ENCODE measurements around the gene ZNF562. TPM values are rescaled to one million over a fixed set of nuclear protein-coding genes. Genes with fewer than 3 reads are reported as not detected.

ZNF562 gene
- total RNA-seq, 1 donor from 2014 or later, result 3.3 TPM

DNA sequence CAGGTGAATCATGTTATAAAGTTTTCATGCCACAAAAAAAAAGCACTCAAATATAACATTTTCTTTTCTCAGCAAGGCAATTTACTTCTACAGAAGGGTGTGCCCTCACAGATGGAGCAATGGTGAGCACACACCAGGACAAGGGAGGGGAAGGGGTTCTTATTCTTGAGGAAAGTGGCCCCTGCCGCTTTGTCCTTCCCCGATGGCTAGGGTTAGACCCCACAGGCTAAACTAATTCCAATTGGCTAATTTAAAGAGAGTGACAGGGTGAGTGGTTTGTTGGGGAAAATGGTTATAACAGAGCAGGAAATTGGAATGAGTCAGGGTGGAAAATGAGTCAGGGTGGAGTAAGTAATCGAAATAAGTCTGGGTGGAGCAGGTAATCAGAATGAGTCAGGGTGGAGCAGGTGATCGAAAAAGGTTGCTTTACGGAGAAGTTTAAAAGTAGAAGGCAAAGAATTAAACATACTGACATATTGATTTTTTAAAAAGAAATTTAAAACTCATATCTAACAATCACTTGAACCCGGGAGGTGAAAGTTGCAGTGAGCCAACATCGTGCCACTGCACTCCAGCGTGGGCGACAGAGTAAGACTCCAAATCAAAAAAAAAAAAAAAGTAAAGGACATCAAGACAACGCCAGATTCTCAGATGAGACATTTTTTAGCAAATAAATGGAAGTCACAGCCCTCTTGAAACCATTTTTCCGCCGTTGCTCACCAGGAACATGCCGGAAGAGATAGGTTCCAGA lies 813 bp downstream of the ZNF562 start:
- Histone ChIP-seq H3K9me3 (ENCODE audit: low read depth) (peaks cover 3% of the 10 kb centered on the region), H3K36me3 (no peaks in the 10 kb centered on the region), H2AFZ (replicated peaks) (no peak overlapping the region), H3K4me3 (no peak overlapping the region), H3K27ac (no peak overlapping the region), H3K9ac (no peak overlapping the region), H3K4me1 (no peaks in the 10 kb centered on the region), H3K27me3 (no peaks in the 10 kb centered on the region), H3K4me2 (no peak overlapping the region), H4K20me1 (ENCODE audit: low read depth) (no peaks in the 10 kb centered on the region), H3K79me2 (ENCODE audit: low read depth) (no peaks in the 10 kb centered on the region), H3F3A (ENCODE audit: low read depth) (no peaks in the 10 kb centered on the region)
- no peak for DNase-seq (ENCODE audit: low spot score)
- Mint-ChIP-seq H3K9me3 (peaks cover 43% of the 10 kb centered on the region), H3K36me3 (peaks cover 36% of the 10 kb centered on the region), H3K27ac (peak overlapping the region; percentile 100), H3K4me1 (no peaks in the 10 kb centered on the region), H3K4me3 (peak overlapping the region; percentile 95), H3K27me3 (ENCODE audit: insufficient read depth, low read depth) (peaks cover 3% of the 10 kb centered on the region)
- TF ChIP-seq CTCF (IDR thresholded peaks at IDR 0.05), result no peak
- TF ChIP-seq EZH2phosphoT487 (IDR thresholded peaks at IDR 0.05), result no peak
- no peak for TF ChIP-seq EZH2 (IDR thresholded peaks at IDR 0.05)

GRCh38 chr19:9672893-9673292 lies 2.0 kb downstream of the ZNF562 start:
- TF ChIP-seq EZH2 (IDR thresholded peaks at IDR 0.05), result no peak
- no peak for TF ChIP-seq CTCF (IDR thresholded peaks at IDR 0.05)
- TF ChIP-seq EZH2phosphoT487 (IDR thresholded peaks at IDR 0.05), result no peak
- no peaks in the 10 kb centered on the region for H3K27me3 ChIP-seq
- Mint-ChIP-seq H3K4me3 (no peak overlapping the region), H3K9me3 (peaks cover 54% of the 10 kb centered on the region), H3K27ac (peak overlapping the region; percentile 1), H3K27me3 (ENCODE audit: insufficient read depth, low read depth) (peaks cover 8% of the 10 kb centered on the region), H3K36me3 (peaks cover 46% of the 10 kb centered on the region), H3K4me1 (no peaks in the 10 kb centered on the region)
- no peak overlapping the region for H3K27ac ChIP-seq
- H3K4me2 ChIP-seq, result no peak overlapping the region
- no peaks in the 10 kb centered on the region for H3K4me1 ChIP-seq
- H3K9me3 ChIP-seq (ENCODE audit: low read depth), result peaks cover 9% of the 10 kb centered on the region
- H3F3A ChIP-seq (ENCODE audit: low read depth), result no peaks in the 10 kb centered on the region
- no peaks in the 10 kb centered on the region for H4K20me1 ChIP-seq (ENCODE audit: low read depth)
- no peaks in the 10 kb centered on the region for H3K79me2 ChIP-seq (ENCODE audit: low read depth)
- no peak overlapping the region for H3K4me3 ChIP-seq
- H2AFZ ChIP-seq (replicated peaks), result no peak overlapping the region
- H3K36me3 ChIP-seq, result no peaks in the 10 kb centered on the region
- no peak for DNase-seq (ENCODE audit: low spot score)
- H3K9ac ChIP-seq, result no peak overlapping the region

DNA sequence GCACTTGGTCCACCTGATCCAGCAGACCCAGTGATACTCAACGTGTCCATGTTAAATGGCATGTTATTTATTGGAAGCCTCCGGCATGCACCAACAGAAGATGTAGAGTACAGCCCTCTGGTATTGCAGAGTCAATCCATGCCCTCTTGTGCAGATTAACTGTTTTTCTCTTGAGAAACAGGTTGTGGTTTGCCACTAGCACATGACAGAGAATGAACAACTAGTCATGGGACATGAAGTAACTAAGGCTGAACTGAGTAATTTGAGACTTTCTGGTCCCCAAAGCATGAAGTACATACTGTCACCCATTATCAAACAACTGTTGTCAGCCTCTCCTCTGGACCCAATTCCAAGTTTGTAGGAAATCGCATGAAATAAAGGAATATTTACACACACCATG lies 3.2 kb downstream of the ZNF562 start:
- Mint-ChIP-seq H3K9me3 (peaks cover 63% of the 10 kb centered on the region), H3K27ac (no peak overlapping the region)
- no peak overlapping the region for H3K4me3 ChIP-seq

More for the DNA sequence above, 3.2 kb downstream of the ZNF562 start:
- Histone ChIP-seq H3K9ac (no peak overlapping the region), H4K20me1 (ENCODE audit: low read depth) (no peaks in the 10 kb centered on the region), H3K4me2 (no peak overlapping the region), H2AFZ (replicated peaks) (no peak overlapping the region), H3F3A (ENCODE audit: low read depth) (no peaks in the 10 kb centered on the region), H3K36me3 (no peaks in the 10 kb centered on the region), H3K27me3 (no peaks in the 10 kb centered on the region), H3K4me1 (no peaks in the 10 kb centered on the region), H3K79me2 (ENCODE audit: low read depth) (no peaks in the 10 kb centered on the region), H3K9me3 (ENCODE audit: low read depth) (peaks cover 9% of the 10 kb centered on the region), H3K27ac (no peak overlapping the region)
- no peak for DNase-seq (ENCODE audit: low spot score)
- Mint-ChIP-seq H3K27me3 (ENCODE audit: insufficient read depth, low read depth) (peaks cover 8% of the 10 kb centered on the region), H3K4me3 (no peak overlapping the region), H3K36me3 (peaks cover 52% of the 10 kb centered on the region), H3K4me1 (no peaks in the 10 kb centered on the region)
- TF ChIP-seq EZH2 (IDR thresholded peaks at IDR 0.05) (no peak), CTCF (IDR thresholded peaks at IDR 0.05) (no peak)

Data from neural progenitor cell (in vitro differentiated cells).